ENCODE data around the gene SFXN3.
A peak's percentile ranks its signal among the peaks of the same experiment; 100 is the strongest.

Gene SFXN3

DNA sequence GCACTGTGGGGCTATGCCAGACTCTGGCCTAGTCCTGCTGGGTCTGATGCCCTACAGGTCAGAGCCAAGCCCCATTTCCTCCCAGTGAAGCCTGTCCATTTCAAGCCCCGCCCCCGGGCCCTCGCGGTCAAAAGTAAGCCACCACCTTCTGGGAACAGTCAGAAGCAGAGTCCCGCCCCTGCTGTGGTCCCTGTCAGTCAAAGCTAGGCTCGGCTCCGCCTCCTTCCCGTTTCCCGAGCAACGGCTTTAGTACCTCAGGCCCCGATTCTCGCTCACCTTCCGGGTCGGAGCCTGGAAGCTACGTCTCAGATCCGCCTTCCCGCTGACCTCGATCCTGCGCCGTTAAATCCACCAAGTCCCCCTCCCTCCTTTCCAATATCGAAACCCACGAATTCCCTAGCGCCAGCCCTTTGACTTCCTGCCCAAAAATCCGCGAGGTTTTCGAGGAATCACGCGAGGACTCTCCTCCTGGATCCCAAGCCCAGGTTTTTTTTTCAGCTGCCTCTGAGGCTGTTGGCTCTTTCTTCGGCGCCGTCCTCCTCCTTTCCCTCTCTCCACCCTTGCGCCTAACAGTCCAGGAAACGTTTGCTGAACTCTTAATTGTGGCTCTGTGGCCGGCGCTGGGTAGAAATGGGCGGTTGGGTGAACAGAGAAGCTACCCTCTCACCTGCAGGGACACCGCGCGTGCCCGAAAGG lies 11.8 kb downstream of the SFXN3 start:
- peak overlapping the region; percentile 80 for H3K4me3 ChIP-seq (ENCODE audit: low read depth, low read length)
- DNase-seq (ENCODE audit: low read depth) = peak; percentile 96
- TF ChIP-seq, protein P1, sequence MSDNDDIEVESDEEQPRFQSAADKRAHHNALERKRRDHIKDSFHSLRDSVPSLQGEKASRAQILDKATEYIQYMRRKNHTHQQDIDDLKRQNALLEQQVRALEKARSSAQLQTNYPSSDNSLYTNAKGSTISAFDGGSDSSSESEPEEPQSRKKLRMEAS (IDR thresholded peaks at IDR 0.05; ENCODE audit: low read depth, low read length) = peak; percentile 62
- TF ChIP-seq POLR2A (IDR thresholded peaks at IDR 0.05; ENCODE audit: extremely low read depth, insufficient read length) (peak; percentile 76), MYC (IDR thresholded peaks at IDR 0.05; ENCODE audit: low read depth, low read length) (peak; percentile 62)
- TF ChIP-seq, protein P2, sequence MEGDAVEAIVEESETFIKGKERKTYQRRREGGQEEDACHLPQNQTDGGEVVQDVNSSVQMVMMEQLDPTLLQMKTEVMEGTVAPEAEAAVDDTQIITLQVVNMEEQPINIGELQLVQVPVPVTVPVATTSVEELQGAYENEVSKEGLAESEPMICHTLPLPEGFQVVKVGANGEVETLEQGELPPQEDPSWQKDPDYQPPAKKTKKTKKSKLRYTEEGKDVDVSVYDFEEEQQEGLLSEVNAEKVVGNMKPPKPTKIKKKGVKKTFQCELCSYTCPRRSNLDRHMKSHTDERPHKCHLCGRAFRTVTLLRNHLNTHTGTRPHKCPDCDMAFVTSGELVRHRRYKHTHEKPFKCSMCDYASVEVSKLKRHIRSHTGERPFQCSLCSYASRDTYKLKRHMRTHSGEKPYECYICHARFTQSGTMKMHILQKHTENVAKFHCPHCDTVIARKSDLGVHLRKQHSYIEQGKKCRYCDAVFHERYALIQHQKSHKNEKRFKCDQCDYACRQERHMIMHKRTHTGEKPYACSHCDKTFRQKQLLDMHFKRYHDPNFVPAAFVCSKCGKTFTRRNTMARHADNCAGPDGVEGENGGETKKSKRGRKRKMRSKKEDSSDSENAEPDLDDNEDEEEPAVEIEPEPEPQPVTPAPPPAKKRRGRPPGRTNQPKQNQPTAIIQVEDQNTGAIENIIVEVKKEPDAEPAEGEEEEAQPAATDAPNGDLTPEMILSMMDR (IDR thresholded peaks at IDR 0.05; ENCODE audit: low read depth, low read length) = no peak

DNA sequence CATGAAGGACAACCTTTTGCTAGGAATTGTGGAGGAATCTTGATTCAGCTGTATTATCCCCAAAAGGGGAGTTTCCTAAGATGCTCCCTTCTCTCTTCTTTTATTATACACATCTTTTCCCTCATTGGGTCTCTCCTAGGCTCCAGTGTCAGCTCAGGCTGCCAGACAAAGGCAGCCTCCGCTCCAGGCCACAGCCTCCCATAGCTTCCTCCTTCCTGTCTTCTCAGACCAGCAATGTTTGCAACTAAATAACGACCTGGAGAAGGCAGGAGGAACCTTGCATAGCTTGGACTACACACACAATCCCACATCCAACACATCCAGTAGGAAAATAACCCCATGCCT lies 12.3 kb downstream of the SFXN3 start:
- peak; percentile 50 for DNase-seq (ENCODE audit: low read depth)
- H3K4me3 ChIP-seq (ENCODE audit: low read depth, low read length) = peak overlapping the region; percentile 80
- TF ChIP-seq, protein P1 (IDR thresholded peaks at IDR 0.05; ENCODE audit: low read depth, low read length) = no peak
- TF ChIP-seq MYC (IDR thresholded peaks at IDR 0.05; ENCODE audit: low read depth, low read length) = no peak
- TF ChIP-seq POLR2A (IDR thresholded peaks at IDR 0.05; ENCODE audit: extremely low read depth, insufficient read length) = no peak
- TF ChIP-seq, protein P2 (IDR thresholded peaks at IDR 0.05; ENCODE audit: low read depth, low read length) = no peak

DNA sequence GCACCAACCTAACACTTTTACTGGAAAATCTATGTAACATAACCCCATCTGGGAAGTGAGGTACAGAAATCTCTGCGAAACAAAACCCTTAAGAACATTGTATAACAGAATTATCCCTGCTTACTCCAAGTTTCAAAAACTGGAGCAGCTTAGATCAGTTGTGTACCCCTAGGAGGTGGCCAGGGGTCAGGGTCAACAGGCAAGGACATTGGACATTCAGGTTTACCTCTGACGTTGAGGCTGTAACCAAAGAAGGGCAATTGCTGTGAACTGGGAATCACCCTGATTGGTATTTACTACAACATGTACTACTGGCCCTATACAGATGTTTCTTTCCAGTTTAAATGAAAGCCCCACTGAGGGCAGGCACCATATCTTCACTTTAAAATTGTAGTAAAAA lies 13.1 kb downstream of the SFXN3 start:
- H3K4me3 ChIP-seq (ENCODE audit: low read depth, low read length) = no peak overlapping the region
- no peak for DNase-seq (ENCODE audit: low read depth)
- TF ChIP-seq MYC (IDR thresholded peaks at IDR 0.05; ENCODE audit: low read depth, low read length) (no peak), POLR2A (IDR thresholded peaks at IDR 0.05; ENCODE audit: extremely low read depth, insufficient read length) (no peak)
- TF ChIP-seq, protein P1 (IDR thresholded peaks at IDR 0.05; ENCODE audit: low read depth, low read length) = no peak
- TF ChIP-seq, protein P2 (IDR thresholded peaks at IDR 0.05; ENCODE audit: low read depth, low read length) = no peak

DNA sequence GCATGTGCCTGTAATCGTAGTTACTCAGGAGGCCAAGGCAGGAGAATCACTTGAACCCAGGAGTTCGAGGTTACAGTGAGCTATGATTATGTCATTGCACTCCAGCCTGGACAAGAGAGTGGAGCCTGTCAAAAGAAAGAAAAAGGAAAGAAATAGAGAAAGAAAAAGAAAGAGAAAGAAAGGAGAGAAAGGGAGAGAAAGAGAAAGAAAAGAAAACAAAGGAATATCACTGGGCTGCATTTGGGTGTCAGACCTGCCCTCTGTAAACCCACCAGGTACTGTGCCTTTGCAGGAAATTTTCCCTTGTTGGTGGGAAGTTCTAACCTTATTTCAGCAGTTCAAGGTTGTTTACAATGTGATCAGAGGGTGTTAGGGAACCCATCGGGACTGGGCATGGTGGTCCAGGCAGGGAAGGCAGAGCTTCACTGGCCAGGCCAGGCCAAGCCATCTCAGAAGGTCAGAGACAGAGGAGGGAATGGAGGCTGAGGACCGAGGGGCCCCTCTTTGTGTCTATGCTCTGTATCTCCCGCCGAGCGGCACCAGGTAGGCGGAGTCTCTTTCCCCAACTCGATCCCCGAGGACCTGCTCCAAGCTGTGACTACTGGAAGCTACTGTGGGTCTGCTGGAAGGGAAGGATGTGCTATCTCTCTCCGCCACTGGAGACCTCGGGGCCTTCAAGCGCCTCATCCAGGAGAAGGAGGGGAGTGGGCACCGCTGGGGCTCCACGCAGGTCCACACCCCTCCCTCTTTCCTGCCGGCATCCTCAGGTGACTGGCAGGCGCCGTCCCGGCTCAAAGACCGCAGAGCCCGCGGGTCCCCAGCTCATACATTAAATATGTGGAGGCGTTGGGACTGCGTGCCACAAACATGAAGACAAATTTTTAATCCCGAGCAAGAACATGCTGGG lies 15.6 kb downstream of the SFXN3 start:
- H3K4me3 ChIP-seq (ENCODE audit: low read depth, low read length) = no peak overlapping the region
- TF ChIP-seq, protein P1 (IDR thresholded peaks at IDR 0.05; ENCODE audit: low read depth, low read length) = no peak
- no peak for TF ChIP-seq POLR2A (IDR thresholded peaks at IDR 0.05; ENCODE audit: extremely low read depth, insufficient read length)
- no peak for TF ChIP-seq MYC (IDR thresholded peaks at IDR 0.05; ENCODE audit: low read depth, low read length)
- TF ChIP-seq, protein P2 (IDR thresholded peaks at IDR 0.05; ENCODE audit: low read depth, low read length) = no peak
- no peak for DNase-seq (ENCODE audit: low read depth)

DNA sequence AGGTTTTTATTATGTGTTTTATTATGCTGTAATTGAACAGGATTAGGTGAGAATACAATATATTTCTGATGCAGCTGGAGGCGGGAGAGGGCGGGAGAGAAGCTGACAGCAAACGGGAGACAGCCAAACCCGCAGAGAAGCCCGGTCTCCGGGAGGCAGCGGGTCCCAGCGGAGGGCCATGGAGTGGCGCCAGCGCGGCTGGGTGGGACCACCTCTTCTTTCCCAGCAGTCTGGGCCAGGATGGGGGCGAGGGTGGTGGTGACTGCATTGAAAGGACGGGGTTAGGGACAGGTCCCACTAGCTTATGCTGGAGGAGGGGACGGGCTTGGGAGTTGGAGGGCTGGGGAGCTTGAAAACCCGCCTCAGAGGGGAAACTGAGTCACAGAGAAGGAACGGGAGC lies 16.2 kb downstream of the SFXN3 start:
- TF ChIP-seq MYC (IDR thresholded peaks at IDR 0.05; ENCODE audit: low read depth, low read length) = no peak
- no peak for TF ChIP-seq POLR2A (IDR thresholded peaks at IDR 0.05; ENCODE audit: extremely low read depth, insufficient read length)
- TF ChIP-seq, protein P2 (IDR thresholded peaks at IDR 0.05; ENCODE audit: low read depth, low read length) = no peak
- TF ChIP-seq, protein P1 (IDR thresholded peaks at IDR 0.05; ENCODE audit: low read depth, low read length) = no peak
- H3K4me3 ChIP-seq (ENCODE audit: low read depth, low read length) = no peak overlapping the region
- no peak for DNase-seq (ENCODE audit: low read depth)
